ENCODE measurements around the gene RO60. TPM values are rescaled to one million over a fixed set of nuclear protein-coding genes. Genes with fewer than 3 reads are reported as not detected.

The RO60 gene
- total RNA-seq, 120 experiments from 2014 or later, result 58.5 to 126 (median 77.6) TPM

Other genes with a start within 250 kb of the RO60 start
- gene UCHL5, start 252 bp upstream of the RO60 start, total RNA-seq, result 10 to 100 TPM; 23.2 to 70.9 (median 51.2) TPM
- 10 to 100 TPM; 14.2 to 51.8 (median 35.5) TPM for gene GLRX2, start 45.8 kb downstream of the RO60 start, total RNA-seq
- gene CDC73, start 62.4 kb downstream of the RO60 start, total RNA-seq, result 10 to 100 TPM; 43.4 to 70.8 (median 56.4) TPM
- gene B3GALT2, start 127.0 kb downstream of the RO60 start, total RNA-seq, result 10 to 100 TPM in 119 of 120 experiments, 1 to 10 TPM in 1; 7.6 to 55.7 (median 31.2) TPM